ELF-1 (cell line): Measurements from ENCODE around the gene MRPL30.
A peak's percentile ranks its signal among the peaks of the same experiment; 100 is the strongest.
"Not testable (repeated sequence)": the region's sequence is repeated elsewhere in the genome, so short reads cannot be mapped to it uniquely, and the experiment has no call there.

Experiments
- DNase-seq: peaks from one replicate; pipeline ENCODE4 v3.0.0-alpha.2; 2016; ENCODE audit warnings: low read depth, low spot score

Gene MRPL30

DNA sequence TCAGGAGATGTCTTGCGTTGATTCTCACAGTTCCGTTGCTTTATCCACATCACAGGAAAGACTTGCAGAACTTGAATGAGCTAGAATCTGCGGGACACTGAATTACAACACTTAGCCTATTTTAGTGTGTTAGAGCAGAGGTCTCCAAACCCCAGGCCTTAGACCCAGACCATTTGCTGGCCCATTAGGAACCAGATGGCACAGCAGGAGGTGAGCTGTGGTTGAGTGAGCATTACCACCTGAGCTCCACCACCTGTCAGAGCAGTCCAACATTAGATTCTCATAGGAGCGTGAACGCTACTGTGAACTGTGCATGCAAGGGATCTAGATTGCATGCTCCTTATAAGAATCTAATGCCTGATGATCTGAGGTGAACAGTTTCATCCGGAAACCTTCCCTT, 3.8 kb downstream of the MRPL30 start:
- no peak for DNase-seq

DNA sequence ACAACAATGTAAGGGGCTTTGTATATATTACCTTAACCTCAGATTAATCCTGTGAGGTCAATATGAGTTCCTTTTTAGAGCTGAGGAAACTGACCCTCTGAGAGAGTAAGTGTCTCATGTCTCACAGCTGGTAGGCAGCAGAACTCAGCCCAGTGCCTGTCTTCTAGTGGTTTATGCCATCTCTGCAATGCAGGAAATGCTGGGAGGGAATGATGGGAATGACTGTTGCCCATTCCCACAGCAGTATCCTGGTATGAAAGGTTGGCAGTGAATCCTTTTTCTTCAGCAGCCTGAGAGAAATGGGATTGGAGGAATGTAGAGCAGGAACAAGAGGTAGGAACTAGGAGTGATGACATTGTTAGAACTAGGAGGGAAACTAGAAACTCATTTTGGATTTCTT, 6.0 kb downstream of the MRPL30 start:
- no peak for DNase-seq

DNA sequence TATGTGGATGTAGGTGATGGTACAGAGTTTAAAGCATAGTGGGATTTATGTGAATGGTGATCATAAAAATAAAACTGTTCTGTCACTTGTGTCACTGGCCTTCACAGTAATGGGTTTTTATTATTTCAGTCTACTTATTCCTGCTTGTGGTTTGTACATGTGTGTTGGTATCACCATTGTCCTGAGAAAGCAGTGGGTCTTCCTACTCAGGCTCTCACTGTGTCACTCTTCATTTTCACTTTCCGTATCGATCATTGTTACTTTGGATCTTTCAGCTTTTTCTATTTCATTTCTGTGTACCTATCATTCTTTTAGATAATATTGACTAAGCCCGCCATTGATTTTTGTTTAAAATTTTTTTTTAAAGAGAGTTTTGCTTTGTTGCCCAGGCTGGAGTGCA, 7.4 kb downstream of the MRPL30 start:
- no peak for DNase-seq

DNA sequence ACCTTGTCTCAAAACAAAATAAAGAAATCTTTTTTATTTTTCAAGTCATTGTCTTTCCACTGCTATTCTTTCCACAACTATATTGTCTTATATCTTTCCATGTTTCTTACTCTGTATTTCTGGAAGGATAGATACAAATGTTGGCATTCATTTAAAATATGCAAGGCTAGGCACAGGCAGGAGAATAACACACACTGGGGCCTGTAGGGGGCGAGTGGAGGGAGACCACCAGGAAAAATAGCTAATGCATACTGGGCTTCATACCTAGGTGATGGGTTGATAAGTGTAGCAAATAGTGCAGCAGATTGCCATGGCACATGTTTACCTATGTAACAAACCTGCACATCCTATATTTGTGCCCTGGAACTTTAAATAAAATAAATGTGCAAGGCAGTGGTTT, 9.6 kb downstream of the MRPL30 start:
- no peak for DNase-seq

DNA sequence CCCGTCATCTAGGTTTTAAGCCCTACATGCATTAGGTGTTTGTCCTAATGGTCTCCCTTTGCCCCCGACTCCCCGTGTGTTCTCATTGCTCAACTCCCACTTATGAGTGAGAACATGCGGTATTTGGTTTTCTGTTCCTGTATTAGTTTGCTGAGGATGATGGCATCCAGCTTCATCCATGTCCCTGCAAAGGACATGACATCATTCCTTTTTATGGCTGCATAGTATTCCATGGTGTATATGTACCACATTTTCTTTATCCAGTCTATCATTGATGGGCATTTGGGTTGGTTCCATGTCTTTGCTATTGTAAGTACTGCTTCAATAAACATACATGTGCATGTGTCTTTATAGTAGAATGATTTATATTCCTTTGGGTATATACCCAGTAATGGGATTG, 11.4 kb downstream of the MRPL30 start:
- not testable (repeated sequence) for DNase-seq

DNA sequence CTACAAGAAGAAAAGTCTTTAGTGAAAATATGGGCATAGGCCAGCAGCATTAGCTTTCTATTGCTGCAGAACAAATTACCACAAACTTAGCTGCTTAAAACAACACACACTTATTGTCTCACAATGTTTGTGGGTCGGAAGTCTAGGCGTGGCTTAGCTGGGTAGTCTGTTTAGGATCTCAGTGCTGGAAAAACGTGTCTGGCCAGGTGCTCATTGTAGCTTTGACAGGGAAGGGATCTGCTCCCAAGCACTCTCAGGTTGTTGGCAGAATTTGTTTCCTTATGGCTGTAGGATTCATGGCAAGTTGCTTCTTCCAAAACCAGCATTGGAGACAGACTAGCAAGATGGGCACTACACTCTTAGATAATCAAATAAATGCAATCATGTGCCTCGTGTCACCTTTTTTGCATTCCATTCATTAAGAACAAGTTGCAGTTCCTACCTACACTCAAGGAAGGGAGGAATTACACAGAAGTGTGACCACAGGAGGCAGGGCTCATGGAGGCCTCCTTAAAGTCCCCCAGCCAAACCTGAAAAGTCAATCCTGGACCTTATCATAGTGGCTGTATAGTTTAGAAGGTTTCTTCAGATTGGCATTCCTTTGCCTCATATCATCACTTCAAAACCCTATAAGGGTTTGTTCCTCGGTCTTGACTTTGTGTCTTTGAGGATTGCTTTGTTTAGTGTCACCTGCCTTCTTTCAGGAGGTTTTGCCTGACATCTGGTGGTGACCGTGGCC, 17.3 kb downstream of the MRPL30 start:
- DNase-seq, result peak; percentile 72

DNA sequence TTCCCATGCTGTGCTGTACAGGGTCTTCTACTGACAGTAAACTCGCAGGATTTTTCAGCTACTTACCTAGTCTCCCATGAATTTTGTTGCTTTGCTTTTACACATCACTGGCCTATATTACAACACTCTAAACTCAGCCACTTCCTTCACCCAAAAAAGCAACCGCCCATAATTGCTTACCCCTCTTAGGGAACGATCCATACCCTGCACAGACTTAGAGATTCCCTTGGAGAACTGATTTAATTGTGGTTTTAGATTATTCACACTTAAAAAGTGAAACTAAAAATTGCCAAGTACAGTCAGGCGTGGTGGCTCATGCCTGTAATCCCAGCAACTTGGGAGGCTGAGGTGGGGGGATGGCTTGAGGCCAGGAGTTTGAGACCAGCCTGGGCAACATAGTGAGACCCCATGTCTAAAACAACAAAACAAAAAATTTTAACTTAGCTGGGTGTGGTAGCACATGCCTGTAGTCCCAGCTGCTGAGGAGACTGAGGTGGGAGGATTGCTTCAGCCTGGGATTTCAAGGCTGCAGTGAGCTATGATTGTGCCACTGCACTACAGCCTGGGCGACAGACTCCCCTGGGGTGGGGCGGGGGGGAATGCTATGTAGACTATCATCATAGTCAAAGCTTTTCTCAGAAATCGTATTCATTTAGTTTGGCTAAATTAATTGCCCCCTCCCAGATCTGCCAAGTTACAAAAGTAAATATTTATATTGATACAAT, 19.3 kb downstream of the MRPL30 start:
- DNase-seq, result no peak

DNA sequence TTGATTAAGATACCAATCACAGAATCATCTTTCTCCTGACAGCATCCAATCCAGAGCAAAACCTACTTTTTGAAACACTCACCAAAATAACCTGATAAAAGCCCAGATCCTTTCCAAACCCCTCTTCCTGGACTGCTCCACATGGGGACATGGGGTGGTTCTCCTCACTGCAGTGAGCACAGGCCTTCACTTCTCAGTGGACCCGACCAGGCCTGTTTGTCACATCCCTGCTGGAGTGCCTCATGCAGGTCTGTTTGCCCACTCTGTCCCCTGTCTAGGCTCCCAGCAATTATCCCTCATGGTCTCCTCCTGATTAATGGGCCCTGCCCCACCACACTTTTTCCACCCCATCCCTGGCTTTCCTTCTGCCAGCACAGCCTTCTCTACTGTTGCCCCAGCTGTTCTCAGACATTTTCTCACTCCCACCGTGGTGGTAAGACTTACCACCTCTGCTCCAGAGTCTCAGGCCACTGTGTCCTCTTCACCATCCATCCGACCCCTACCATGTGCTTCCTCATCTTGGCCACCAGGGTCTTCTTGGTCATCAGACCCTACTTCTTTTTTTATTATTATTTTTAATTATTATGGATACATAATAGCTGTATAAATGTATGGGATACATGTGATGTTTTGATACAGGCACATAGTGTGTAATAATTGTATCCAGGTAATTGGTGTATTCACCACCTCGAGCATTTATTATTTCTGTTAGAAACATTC, 21.1 kb downstream of the MRPL30 start:
- no peak for DNase-seq

DNA sequence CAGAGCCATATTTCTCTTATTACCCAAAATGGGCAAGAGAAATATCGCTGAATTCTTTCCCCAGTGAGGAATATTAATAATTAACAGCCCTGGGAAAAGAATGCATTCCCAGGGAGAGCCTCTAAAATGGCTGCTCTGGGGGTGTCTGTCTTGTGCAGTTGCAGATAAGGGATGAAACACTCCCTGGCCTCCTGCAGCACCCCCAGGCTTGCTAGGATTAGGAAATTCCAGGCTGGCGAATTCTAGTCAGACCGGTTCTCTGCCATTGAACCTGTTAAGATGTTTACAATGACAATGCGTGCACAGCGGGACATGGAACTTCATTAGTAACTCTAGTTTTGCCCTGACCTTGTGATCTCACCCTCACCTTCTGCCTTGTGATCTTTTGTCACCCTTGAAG, 24.5 kb downstream of the MRPL30 start:
- DNase-seq, result peak; percentile 44

- DNase-seq, result no peak
Observed at GRCh38 chr2:99216096-99216495, 35.1 kb downstream of the MRPL30 start.

- no peak for DNase-seq
Observed at GRCh38 chr2:99217929-99218501, 37.0 kb downstream of the MRPL30 start.

DNA sequence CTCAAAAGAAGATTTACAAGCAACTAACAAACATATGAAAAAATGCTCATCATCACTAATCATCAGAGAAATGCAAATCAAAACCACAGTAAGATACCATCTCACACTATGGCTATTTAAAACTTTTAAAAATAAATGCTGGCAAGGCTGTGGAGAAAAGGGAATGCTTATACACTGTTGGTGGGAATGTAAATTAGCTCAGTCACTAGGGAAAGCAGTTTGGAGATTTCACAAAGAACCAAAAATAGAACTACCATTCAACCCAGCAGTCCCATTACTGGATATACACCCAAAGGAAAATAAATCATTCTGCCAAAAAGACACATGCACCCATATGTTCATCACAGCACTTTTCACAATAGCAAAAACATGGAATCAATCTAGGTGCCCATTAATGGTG, 52.2 kb downstream of the MRPL30 start:
- DNase-seq, result not testable (repeated sequence)

DNA sequence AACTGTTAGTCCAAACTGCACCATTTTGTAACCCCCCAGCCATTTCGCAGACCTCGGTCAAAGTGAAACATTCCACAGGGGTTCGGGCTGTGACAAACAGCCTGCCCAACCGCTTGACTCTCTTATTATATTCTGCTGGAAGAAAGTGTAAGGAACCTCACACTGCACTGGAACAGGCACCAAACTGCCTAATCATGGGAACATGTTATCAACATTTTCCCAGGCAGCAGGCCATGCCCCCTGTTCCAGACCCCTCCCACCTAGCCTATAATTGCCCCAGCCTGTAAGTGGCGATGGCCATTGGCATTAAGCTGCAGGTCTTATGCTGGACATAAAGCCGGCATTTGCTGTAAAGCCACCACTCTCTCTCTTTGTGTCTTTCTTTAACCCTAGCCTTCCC, 57.6 kb downstream of the MRPL30 start:
- peak; percentile 4 for DNase-seq

- DNase-seq, result no peak
Observed at GRCh38 chr2:99240431-99240830, 59.4 kb downstream of the MRPL30 start.

- DNase-seq, result no peak
Observed at GRCh38 chr2:99242151-99242550, 61.2 kb downstream of the MRPL30 start.
